Pancreas (tissue), 10 donors: ENCODE data around the gene ATPAF2. TPM values are rescaled to one million over a fixed set of nuclear protein-coding genes. Genes with fewer than 3 reads are reported as not detected.

Experiments used
- ATAC-seq, 4 donors: fragments of 200-7000 bp; cut with Tn5 transposase; one replicate each; pipeline versions ENCODE4 v1.8.0 to v1.9.1; 2020; ENCODE audit warnings: mild to moderate bottlenecking in 4 of 4, moderate library complexity in 4 of 4
- DNase-seq, 6 donors: peaks; one replicate each; pipeline ENCODE4 v3.0.0-alpha.2; 2020
- FAIRE-seq: peaks from 2 replicates; lab custom pipeline; 2012; peaks lifted over from hg19 to GRCh38; lab: Jason Lieb, UNC
- H3K27ac ChIP-seq, 4 donors: fragments of 200-600 bp; sonication (generic); 1 replicate in 3 of 4; 2 replicates in 1 of 4; pipeline versions ENCODE4 v1.5.0 to v1.8.0; 2020
- H3K27me3 ChIP-seq, 4 donors: fragments of 200-600 bp; one replicate each; pipeline ENCODE4 v1.8.0; 2021
- H3K36me3 ChIP-seq, 3 donors: fragments of 200-600 bp; sonication (generic) in 1 of 3; one replicate each; pipeline versions ENCODE4 v1.5.0 to v1.8.0; 2020 to 2021
- H3K4me1 ChIP-seq, 3 donors: fragments of 200-600 bp; one replicate each; pipeline ENCODE4 v1.8.0; 2021
- H3K4me3 ChIP-seq, 4 donors: fragments of 200-600 bp; sonication (generic) in 2 of 4; one replicate each; pipeline versions ENCODE4 v1.5.0 to v1.8.0; 2020 to 2021
- H3K9me3 ChIP-seq, 4 donors: fragments of 200-600 bp; one replicate each; pipeline ENCODE4 v1.8.0; 2021
- WGBS, 2 donors: extraction: QIAGEN DNeasy Blood & Tissue Kit; methylation state at CpG; one replicate each; pipeline ENCODE4 v1.1.7; 2013; 5-methylcytosine and 5-hydroxymethylcytosine counted together
- intact Hi-C, 3 donors: fragments of 100-400 bp; cut with DNase I; formaldehyde crosslinking; loops; one replicate each; pipeline versions ENCODE4 v1.11.1 to v1.14.2; 2022
- polyA plus RNA-seq, 2 donors: library from polyadenylated mRNA; stranded (reverse); fragments of 200-250 nt; gene quantifications; one replicate each; pipeline ENCODE4 v1.2.3, GENCODE V29; 2013
- total RNA-seq, 6 donors: library from RNA; stranded (reverse); fragmentation: NEBNext Ultra II Directional in 4 of 6; extraction: Animal tissue kit (Norgen Biotek cat#: 25700) in 4 of 6; gene quantifications; one replicate each; pipeline versions ENCODE4 v1.2.1 to v1.2.4, GENCODE V29; 2021 to 2023
- TF ChIP-seq, protein P1 (sequence below), 4 donors: fragments of 200-600 bp; sonication (generic) in 3 of 4; IDR thresholded peaks; one replicate each; pipeline versions ENCODE4 v1.5.0 to v1.8.0; 2021; ENCODE audit warnings: antibody characterized with exemption in 4 of 4
- donor health status: healthy with polysubstance abuse.
- donor health status: DM: no; HTN: no; CAD: no; lungs with moderate emphysema.
- donor health status: DM: no; HTN: no; CAD: no.
- donor health status: control.
- donor health status: control.
- donor health status: Bipolar disorder and iron deficiency.
- donor health status: DM: yes; HTN: yes; CAD: no.
- donor health status: DM: no; HTN: no; CAD: no.
- donor health status: DM: no; HTN: no; CAD: no.
- donor health status: DM: yes; HTN: yes; CAD: no.

The ATPAF2 gene
- total and polyA plus RNA-seq, 8 donors = 7.3 to 18.4 (median 12.1) TPM

GRCh38 chr17:17982801-17983200 is 56.2 kb downstream of the ATPAF2 start:
- ATAC-seq (no peak), DNase-seq (no peak), FAIRE-seq (no peak)
- no peaks in the 10 kb centered on the region for H3K4me1 ChIP-seq
- no peaks in the 10 kb centered on the region for H3K27me3 ChIP-seq
- no peak overlapping the region for H3K27ac ChIP-seq
- no peaks in the 10 kb centered on the region for H3K36me3 ChIP-seq
- TF ChIP-seq, protein P1, sequence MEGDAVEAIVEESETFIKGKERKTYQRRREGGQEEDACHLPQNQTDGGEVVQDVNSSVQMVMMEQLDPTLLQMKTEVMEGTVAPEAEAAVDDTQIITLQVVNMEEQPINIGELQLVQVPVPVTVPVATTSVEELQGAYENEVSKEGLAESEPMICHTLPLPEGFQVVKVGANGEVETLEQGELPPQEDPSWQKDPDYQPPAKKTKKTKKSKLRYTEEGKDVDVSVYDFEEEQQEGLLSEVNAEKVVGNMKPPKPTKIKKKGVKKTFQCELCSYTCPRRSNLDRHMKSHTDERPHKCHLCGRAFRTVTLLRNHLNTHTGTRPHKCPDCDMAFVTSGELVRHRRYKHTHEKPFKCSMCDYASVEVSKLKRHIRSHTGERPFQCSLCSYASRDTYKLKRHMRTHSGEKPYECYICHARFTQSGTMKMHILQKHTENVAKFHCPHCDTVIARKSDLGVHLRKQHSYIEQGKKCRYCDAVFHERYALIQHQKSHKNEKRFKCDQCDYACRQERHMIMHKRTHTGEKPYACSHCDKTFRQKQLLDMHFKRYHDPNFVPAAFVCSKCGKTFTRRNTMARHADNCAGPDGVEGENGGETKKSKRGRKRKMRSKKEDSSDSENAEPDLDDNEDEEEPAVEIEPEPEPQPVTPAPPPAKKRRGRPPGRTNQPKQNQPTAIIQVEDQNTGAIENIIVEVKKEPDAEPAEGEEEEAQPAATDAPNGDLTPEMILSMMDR (IDR thresholded peaks at IDR 0.05) = no peak
- no peak overlapping the region for H3K4me3 ChIP-seq
- no peaks in the 10 kb centered on the region for H3K9me3 ChIP-seq
- 88 to 93% methylated on average over 9 of the region's 9 CpGs for WGBS, 2 donors
- intact Hi-C loops = no loop called here

DNA sequence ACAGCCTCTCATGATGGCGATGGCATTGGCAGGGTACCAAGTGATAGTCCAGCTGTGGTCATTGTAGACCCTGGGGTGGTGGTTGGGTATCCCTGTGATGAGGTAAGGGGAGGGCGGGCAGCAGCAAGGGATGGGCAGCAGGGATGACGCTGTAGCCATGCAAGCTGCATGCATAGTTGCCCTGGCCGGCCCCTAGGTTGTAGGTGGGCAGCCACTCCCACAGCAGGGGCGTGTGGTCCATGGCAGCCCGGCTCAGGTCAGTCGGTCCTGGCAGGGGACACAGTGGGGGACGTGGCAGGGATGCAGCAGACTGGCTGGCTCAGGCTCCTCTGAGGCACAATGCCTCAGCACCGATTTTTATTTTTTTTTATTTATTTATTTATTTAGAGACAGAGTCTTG is 57.6 kb downstream of the ATPAF2 start:
- no peak overlapping the region for H3K4me3 ChIP-seq
- no peak for DNase-seq
- WGBS, 2 donors = 80 to 89% methylated on average over 9 of the region's 9 CpGs
- intact Hi-C loops = no loop called here
- H3K27me3 ChIP-seq = no peaks in the 10 kb centered on the region
- H3K36me3 ChIP-seq = no peaks in the 10 kb centered on the region
- no peak for FAIRE-seq
- no peaks in the 10 kb centered on the region for H3K9me3 ChIP-seq
- ATAC-seq = no peak
- H3K4me1 ChIP-seq = no peaks in the 10 kb centered on the region
- H3K27ac ChIP-seq = no peak overlapping the region
- TF ChIP-seq, protein P1 (IDR thresholded peaks at IDR 0.05) = no peak

DNA sequence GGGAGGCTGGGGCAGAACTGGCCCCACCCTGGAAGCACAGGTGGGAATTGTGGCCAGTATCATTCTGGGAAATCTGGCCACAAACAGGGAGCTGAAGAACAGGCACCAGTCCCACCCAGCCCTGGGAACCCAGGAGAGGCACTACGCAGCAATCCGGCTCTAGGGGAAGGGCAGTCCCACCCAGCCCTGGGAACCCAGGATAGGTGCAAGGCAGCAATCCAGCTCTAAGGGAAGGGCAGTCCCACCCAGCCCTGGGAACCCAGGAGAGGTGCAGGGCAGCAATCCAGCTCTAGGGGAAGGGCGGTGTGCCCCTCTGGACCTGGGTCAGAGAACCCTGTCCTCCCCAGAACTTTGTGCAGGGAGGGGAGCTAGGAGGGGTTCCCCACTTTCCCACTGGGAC is 59.2 kb downstream of the ATPAF2 start:
- intact Hi-C loops = no loop called here
- H3K27me3 ChIP-seq = no peaks in the 10 kb centered on the region

DNA sequence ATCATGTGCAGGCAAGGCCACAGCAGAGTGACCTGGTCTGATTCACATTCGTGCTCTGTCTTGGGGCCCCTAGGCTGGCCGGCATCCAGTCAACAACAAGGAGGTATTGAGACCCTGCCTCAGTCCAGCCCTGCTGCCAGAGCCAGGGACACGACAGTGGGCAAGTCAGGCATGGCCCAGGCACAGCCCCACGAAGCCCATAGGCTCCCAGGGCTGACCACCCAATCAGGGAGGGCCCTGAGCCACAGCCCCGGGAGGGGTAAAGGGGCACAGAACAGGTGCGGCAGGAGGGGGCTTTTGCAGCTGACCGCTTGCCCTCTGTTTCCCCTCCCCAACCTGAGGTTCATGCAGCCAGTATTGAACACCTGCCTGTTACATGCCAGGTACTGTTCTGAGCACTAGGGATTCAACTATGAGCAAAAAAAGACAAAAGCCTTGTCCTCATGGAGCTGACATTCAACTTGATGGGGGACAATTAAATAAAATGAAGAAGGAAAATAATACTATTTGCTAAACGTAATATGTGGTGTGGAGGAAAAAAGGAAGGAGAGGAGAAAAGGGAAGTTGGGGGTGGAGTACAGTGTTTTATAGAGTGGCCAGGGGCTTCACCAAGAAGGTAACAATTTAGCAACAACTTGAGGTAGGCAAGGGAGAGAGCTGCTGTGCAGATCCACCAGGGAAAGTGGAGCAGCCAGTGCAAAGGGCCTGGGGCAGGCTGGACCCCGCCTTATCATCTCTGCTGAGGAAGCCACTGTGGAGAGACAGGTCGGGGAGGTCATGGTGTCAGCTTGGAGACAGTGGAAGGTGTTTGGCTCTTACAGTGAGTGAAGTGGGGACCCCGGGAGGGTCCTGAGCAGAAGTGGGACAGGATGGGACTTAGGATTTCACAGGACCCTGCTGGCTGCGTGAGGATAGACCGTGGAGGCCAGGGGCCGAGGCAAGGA is 60.2 kb downstream of the ATPAF2 start:
- Histone ChIP-seq H3K27ac (no peak overlapping the region), H3K4me1 (no peaks in the 10 kb centered on the region), H3K27me3 (no peaks in the 10 kb centered on the region), H3K9me3 (no peaks in the 10 kb centered on the region), H3K4me3 (no peak overlapping the region), H3K36me3 (no peaks in the 10 kb centered on the region)
- FAIRE-seq (no peak), DNase-seq (no peak), ATAC-seq (no peak)
- WGBS, 2 donors = 80% methylated on average over 14 of the region's 14 CpGs
- TF ChIP-seq, protein P1 (IDR thresholded peaks at IDR 0.05) = no peak
- intact Hi-C loops = no loop called here

More for the DNA sequence above, 59.2 kb downstream of the ATPAF2 start:
- no peak overlapping the region for H3K4me3 ChIP-seq
- 85 to 89% methylated on average over 3 of the region's 3 CpGs for WGBS, 2 donors
- no peaks in the 10 kb centered on the region for H3K4me1 ChIP-seq
- FAIRE-seq = no peak
- TF ChIP-seq, protein P1 (IDR thresholded peaks at IDR 0.05) = no peak
- no peaks in the 10 kb centered on the region for H3K9me3 ChIP-seq
- no peak for ATAC-seq
- H3K36me3 ChIP-seq = no peaks in the 10 kb centered on the region
- no peak for DNase-seq
- no peak overlapping the region for H3K27ac ChIP-seq
